NCI-H2171 (cell line): Measurements from ENCODE around the gene C1QTNF2.
A peak's percentile ranks its signal among the peaks of the same experiment; 100 is the strongest.

ENCODE experiments used
- DNase-seq: peaks from one replicate; lab custom pipeline; 2025; lab: John Stamatoyannopoulos, UW

C1QTNF2 gene, protein sequence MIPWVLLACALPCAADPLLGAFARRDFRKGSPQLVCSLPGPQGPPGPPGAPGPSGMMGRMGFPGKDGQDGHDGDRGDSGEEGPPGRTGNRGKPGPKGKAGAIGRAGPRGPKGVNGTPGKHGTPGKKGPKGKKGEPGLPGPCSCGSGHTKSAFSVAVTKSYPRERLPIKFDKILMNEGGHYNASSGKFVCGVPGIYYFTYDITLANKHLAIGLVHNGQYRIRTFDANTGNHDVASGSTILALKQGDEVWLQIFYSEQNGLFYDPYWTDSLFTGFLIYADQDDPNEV

DNA sequence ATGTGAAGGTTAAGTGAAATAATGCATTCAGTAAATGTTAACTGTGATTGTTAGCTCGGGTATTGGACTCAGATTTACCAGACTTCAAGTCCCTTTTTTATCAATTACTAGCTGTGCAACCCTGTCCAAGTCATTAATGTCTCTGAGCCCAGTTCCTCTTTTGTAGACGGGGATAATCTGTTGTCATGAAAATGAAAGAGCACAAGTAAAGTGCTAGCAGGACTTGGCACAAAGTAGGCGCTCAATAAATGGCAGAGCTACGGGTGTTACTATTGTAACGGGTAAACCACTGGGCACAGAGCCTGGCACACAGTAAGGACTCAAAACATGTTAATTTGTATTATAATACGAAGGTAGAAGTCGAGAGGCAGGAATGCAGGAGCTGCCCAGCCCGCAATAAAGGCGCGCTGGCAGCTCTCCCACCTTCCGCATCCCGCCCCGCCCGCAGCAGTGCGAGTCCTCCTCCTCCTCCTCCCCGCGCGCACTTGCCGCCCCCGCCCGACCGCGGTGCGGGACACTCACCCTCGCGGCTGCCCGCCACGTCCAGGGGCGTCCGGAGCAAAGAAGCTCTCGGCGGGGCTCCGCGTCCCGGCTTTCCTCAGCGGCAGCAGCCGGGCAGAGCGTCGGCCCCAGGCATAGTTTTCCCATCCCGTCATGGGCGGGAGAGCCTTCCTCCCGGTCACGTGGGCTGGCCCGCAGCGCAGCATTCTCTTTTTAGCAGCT lies at the start of gene C1QTNF2:
C1QTNF2 (minus strand) TSS at position 637 of the 723 bp plus-strand sequence. CDS start 15,615 bp downstream, outside the sequence.
- no peak for DNase-seq

DNA sequence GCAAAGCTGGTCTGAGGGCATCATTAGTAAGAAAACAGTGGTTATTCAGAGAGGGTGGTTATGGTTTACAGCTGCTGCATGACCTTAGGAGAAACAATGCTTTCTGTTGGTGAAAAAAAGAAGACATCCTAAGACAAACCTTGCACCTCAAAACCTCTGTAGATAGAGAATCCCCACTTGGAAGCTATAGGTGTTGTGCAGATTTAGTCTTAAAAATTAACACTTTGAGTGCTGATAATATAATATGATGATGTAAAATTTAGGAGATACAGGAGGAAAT lies 49.8 kb upstream of the C1QTNF2 start:
- no peak for DNase-seq

DNA sequence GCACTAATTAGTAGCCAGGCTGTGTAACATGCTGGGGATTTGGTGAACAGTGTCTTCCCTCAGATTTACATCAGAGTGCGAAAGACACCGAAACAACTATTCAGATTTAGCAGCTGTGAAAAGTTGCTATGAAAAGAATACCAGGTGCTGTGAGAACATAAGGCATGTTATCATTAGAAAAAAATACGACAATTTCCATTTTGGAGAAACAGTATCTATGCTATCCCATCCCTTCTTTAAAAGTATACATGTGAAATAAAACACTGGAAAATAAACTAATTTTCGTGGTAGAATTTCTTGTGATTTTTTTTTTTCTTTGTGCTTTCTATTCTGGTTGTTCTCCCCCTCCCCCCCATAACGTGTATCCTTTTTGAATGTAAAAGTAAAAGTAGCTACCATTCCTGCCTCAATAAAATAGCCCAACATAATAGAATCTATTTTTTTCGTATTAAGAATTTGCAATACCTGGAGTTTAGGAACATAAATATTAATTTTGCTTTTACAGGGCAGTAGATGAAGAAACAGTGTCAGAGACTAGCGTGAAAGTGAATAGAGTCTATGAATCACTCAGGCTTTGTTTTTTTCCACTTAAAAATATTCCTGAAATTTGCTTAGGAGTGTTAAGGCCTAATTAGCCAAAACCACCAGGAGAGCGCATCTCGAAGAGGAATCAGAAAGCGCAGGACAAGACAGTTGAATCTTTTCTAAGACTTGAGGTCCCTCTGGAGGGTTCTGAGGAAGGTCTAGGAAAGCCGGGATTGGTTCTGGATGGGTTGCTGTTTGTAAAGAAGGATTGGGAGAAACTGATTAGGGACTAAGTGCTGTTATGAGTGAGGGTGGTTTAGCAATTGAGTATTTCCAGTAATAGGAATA lies 49.3 kb upstream of the C1QTNF2 start:
- DNase-seq = no peak

GRCh38 chr5:160418561-160419457 lies 48.4 kb upstream of the C1QTNF2 start, which contains the start of gene SLU7:
TSS of gene SLU7 (minus strand) at chr5:160419081. CDS start at chr5:160415294, 3,787 bp downstream.
- peak; percentile 69 for DNase-seq

- DNase-seq = peak; percentile 69
Measured at GRCh38 chr5:160399402-160400353, 29.3 kb upstream of the C1QTNF2 start, which contains the start of gene FAM200C. TSS of gene FAM200C (minus strand) at chr5:160400054. CDS start at chr5:160395490, 4,564 bp downstream.

GRCh38 chr5:160398806-160399205 lies 28.4 kb upstream of the C1QTNF2 start:
- DNase-seq = no peak

- no peak for DNase-seq
Measured at GRCh38 chr5:160397492-160397891, 27.1 kb upstream of the C1QTNF2 start.

DNA sequence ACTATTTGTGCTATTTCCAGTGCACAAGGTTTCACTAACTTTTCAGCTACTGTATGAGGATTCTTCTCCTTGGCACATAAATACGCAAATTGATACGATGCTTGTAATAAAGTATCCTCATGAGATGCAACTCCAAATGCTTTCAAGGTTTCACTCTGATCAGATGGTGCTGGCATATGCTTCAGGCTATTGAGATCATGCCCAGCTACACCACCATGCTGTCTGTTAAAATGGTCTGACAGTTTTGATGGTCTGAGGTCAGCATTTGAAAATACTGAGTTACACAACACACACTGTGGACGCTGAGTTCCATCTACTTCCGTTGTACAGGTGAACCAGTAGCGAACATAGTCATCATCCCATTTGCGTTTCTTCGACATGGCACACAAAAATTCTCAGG lies 24.7 kb upstream of the C1QTNF2 start:
- DNase-seq = no peak

- DNase-seq = no peak
Measured at GRCh38 chr5:160390787-160391696, 20.6 kb upstream of the C1QTNF2 start.

DNA sequence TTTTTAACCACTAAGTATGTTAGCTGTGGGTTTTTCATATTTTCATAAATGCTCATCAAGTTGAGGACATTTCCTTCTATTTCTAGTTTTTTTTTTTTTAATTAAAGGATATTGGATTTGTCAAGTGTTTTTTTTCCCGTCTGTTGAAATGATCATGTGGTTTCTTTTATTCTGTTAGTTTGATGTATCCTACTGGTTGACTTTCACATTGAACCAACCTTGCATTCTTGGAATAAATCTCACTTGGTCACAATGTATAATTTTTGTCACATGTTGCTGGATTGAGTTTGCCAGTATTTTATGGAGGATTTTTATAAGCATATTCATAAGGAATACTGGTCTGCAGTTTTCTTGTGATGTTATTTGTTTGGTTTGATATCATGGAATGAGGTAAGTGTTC lies 17.0 kb upstream of the C1QTNF2 start:
- DNase-seq = no peak

GRCh38 chr5:160385496-160385895 lies 15.1 kb upstream of the C1QTNF2 start:
- no peak for DNase-seq

DNA sequence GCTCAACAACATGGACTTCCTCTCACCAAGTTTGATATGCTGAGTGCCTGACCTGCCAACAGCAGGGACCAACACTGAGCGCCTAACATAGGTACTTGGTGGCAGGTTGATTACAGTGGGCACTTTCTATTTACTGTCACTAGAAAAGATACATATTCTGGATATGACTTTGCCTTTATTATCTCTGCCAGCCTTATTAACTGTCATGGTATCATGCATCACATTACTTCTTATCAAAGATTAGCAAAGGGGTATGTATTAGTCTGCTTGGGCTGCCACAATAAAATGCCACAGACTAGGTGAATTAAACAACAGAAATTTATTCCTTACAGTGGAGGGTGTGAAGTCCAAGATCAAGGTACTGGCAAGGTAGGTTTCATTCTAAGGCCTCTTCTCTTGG lies 14.3 kb upstream of the C1QTNF2 start:
- DNase-seq = no peak

DNA sequence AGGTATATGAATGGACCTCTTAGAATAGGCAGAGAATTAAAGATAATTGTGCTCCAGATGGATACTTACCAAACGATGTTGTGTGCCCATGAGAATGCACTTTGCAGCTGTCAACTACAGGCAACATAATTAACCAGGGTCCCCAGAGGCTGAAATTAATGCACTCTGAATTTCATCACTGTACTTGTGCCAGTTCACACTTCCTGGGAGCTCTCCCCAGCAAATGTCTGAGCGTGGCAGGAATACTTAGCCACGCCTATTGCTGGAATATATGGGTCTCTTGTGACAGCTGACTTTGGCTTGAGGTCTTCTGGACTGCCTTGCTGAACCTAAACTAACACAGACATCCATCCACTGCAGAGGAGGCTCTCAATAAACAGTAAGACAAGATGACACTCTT lies 11.9 kb upstream of the C1QTNF2 start:
- DNase-seq = peak; percentile 41

GRCh38 chr5:160380041-160380440 lies 9.6 kb upstream of the C1QTNF2 start:
- DNase-seq = no peak

- no peak for DNase-seq
Measured at GRCh38 chr5:160379511-160379910, 9.1 kb upstream of the C1QTNF2 start.

DNA sequence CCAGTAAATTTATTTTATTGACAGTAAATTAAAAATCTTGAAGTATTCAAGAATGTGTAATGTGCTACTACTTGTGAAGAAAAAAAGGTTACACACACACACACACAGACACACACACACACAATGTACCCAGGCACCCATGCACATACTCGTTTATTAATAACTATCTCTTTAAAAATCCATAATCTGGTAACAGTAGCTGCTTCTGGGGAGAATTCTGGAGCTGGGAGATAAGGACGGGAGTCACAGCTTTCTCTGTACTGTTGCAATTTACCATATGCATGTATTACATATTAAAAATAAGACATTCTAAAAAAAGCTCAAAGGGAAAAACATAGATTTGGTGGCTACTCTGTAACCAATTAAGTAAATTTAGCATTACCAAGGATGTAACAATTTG lies 7.9 kb upstream of the C1QTNF2 start:
- no peak for DNase-seq

- no peak for DNase-seq
Measured at GRCh38 chr5:160377651-160378050, 7.2 kb upstream of the C1QTNF2 start.

GRCh38 chr5:160376416-160376815 lies 6.0 kb upstream of the C1QTNF2 start:
- no peak for DNase-seq

GRCh38 chr5:160375701-160376100 lies 5.3 kb upstream of the C1QTNF2 start:
- DNase-seq = no peak
